Endothelial cell of umbilical vein (primary cell): ENCODE results near the gene STK16. TPM values are rescaled to one million over a fixed set of nuclear protein-coding genes. Genes with fewer than 3 reads are reported as not detected.

Experiments used
- BruUV-seq: library from RNA; stranded (reverse); fragments of 400-500 nt; replicated peaks from 2 replicates; lab custom pipeline; 2021; lab: Mats Ljungman, UMichigan
- CTCF ChIA-PET: fragments of 300-600, 350-600 bp; sonication (Branson Sonifier 250); formaldehyde crosslinking; loops from one replicate; lab custom pipeline; 2021; ENCODE audit warnings: antibody characterized with exemption, inconsistent platforms; lab: Charles Lee
- POLR2A ChIA-PET: fragments of 300-600, 350-600 bp; sonication (Branson Sonifier 250); formaldehyde crosslinking; loops from one replicate; lab custom pipeline; 2021; ENCODE audit warnings: antibody characterized with exemption, inconsistent platforms; lab: Charles Lee
- DNase-seq: peaks from one replicate; pipeline ENCODE4 v3.0.0-alpha.2; 2011; ENCODE audit warnings: low read depth, low spot score
- FAIRE-seq: peaks from 2 replicates; lab custom pipeline; 2011; peaks lifted over from hg19 to GRCh38; lab: Jason Lieb, UNC
- H2AFZ ChIP-seq: 2 replicates; pipeline ENCODE4 v1.6.0; 2012; ENCODE audit warnings: low read depth, low read length, control low read depth, inconsistent platforms
- H3K27ac ChIP-seq: 2 replicates; pipeline ENCODE4 v1.5.1; 2011; ENCODE audit warnings: low read depth, mild to moderate bottlenecking, control low read depth, low read length, moderate library complexity; ENCODE audit not compliant: insufficient read depth
- H3K27me3 ChIP-seq, 2 experiments: 2 replicates each; pipeline versions ENCODE4 v1.6.0 to v1.6.1; 2011; ENCODE audit warnings: low read length in 2 of 2, mixed read lengths in 1 of 2; ENCODE audit not compliant: control insufficient read depth in 2 of 2, insufficient read depth in 2 of 2
- H3K36me3 ChIP-seq, 2 experiments: 2 replicates in 1 of 2; 3 replicates in 1 of 2; pipeline ENCODE4 v1.5.1; 2011; ENCODE audit warnings: low read length in 2 of 2, mild to moderate bottlenecking in 1 of 2, moderate library complexity in 1 of 2; ENCODE audit not compliant: control insufficient read depth in 2 of 2, insufficient read depth in 2 of 2; ENCODE audit errors: extremely low read depth in 1 of 2
- H3K4me1 ChIP-seq: 3 replicates; pipeline ENCODE4 v1.5.1; 2011; ENCODE audit warnings: mild to moderate bottlenecking, low read length; ENCODE audit not compliant: control insufficient read depth, insufficient read depth; ENCODE audit errors: extremely low read depth
- H3K4me2 ChIP-seq: 2 replicates; pipeline ENCODE4 v1.6.1; 2011; ENCODE audit warnings: low read length, control low read depth, mixed read lengths; ENCODE audit not compliant: insufficient read depth
- H3K4me3 ChIP-seq, 3 experiments: fragments of 200-600 bp in 1 of 3; sonication (generic), shearing (Covaris generic) in 1 of 3; replicated peaks in 1 of 3; 2 replicates each; pipeline ENCODE4 v1.5.1; 2011 to 2016; ENCODE audit warnings: control low read depth in 3 of 3, low read length in 3 of 3, mild to moderate bottlenecking in 2 of 3, inconsistent platforms in 1 of 3, low read depth in 1 of 3, moderate library complexity in 1 of 3; ENCODE audit not compliant: insufficient read depth in 1 of 3
- H3K79me2 ChIP-seq: 2 replicates; pipeline ENCODE4 v1.6.0; 2012; ENCODE audit warnings: low read length, inconsistent platforms; ENCODE audit not compliant: control insufficient read depth, insufficient read depth
- H3K9ac ChIP-seq: replicated peaks from 2 replicates; pipeline ENCODE3; 2011; ENCODE audit warnings: low read length, control low read depth; ENCODE audit not compliant: insufficient read depth; ENCODE audit errors: extremely low read depth
- H3K9me1 ChIP-seq: replicated peaks from 3 replicates; pipeline ENCODE4 v1.6.0; 2011; ENCODE audit warnings: mild to moderate bottlenecking, low read length; ENCODE audit not compliant: control insufficient read depth, insufficient read depth; ENCODE audit errors: extremely low read depth
- H3K9me3 ChIP-seq: replicated peaks from 2 replicates; pipeline ENCODE4 v1.5.1; 2012; ENCODE audit warnings: low read length, inconsistent platforms; ENCODE audit not compliant: control insufficient read depth, insufficient read depth
- H4K20me1 ChIP-seq: replicated peaks from 2 replicates; pipeline ENCODE3; 2011; ENCODE audit warnings: mild to moderate bottlenecking, low read length; ENCODE audit not compliant: control insufficient read depth, insufficient read depth; ENCODE audit errors: extremely low read depth
- EZH2 ChIP-seq: IDR thresholded peaks from 2 replicates; pipeline ENCODE4 v1.6.1; 2012; ENCODE audit warnings: borderline replicate concordance, low read depth, mild to moderate bottlenecking, moderate library complexity, low read length, inconsistent platforms; ENCODE audit not compliant: severe bottlenecking
- FOS ChIP-seq: IDR thresholded peaks from 2 replicates; pipeline ENCODE4 v1.6.1; 2011; ENCODE audit warnings: mild to moderate bottlenecking, low read length, moderate library complexity, borderline replicate concordance; ENCODE audit not compliant: insufficient read depth
- GATA2 ChIP-seq: IDR thresholded peaks from 2 replicates; pipeline ENCODE4 v1.7.0; 2011; ENCODE audit warnings: low read depth, mild to moderate bottlenecking, moderate library complexity, mixed read lengths, low read length; ENCODE audit not compliant: insufficient read length, insufficient read depth
- JUN ChIP-seq: IDR thresholded peaks from 2 replicates; pipeline ENCODE4 v1.6.1; 2011; ENCODE audit warnings: borderline replicate concordance, low read depth; ENCODE audit not compliant: insufficient read length, insufficient read depth
- MYC ChIP-seq: IDR thresholded peaks from one replicate; pipeline ENCODE4 v1.6.1; 2011; ENCODE audit warnings: mild to moderate bottlenecking, low read depth, low read length
- POLR2A ChIP-seq: IDR thresholded peaks from 2 replicates; pipeline ENCODE4 v1.6.1; 2012; ENCODE audit warnings: low read depth, mild to moderate bottlenecking, control low read depth, low read length
- POLR2AphosphoS5 ChIP-seq: IDR thresholded peaks from 2 replicates; pipeline ENCODE4 v1.6.1; 2012; ENCODE audit warnings: low read depth, mild to moderate bottlenecking, control low read depth, low read length, moderate library complexity; ENCODE audit not compliant: insufficient read depth
- dilution Hi-C: fragments of 300-500 bp; cut with MboI; formaldehyde crosslinking; loops from one replicate; pipeline ENCODE4 v1.15.0; 2019; ENCODE audit warnings: low sequenced_read_pairs; ENCODE audit not compliant: extremely low pct_ligation_motif_present
- intact Hi-C: fragments of 100-400 bp; cut with micrococcal nuclease; formaldehyde crosslinking; loops from one replicate; pipeline ENCODE4 v1.10.0; 2022
- polyA plus RNA-seq, 4 experiments: library from polyadenylated mRNA; depleted of rRNA in 3 of 4; stranded (reverse) in 3 of 4; unstranded in 1 of 4; fragments of >200 nt; gene quantifications; 2 replicates each; pipeline versions ENCODE4 v1.2.1 to v1.2.3, GENCODE V29; 2011 to 2012; ENCODE audit warnings: missing spikeins in 1 of 4
- total RNA-seq: library from RNA; stranded (reverse); gene quantifications from 2 replicates; pipeline ENCODE4 v1.2.3, GENCODE V29; 2021
- TF ChIP-seq, protein P1 (sequence below), 2 donors: IDR thresholded peaks; 1 replicate in 1 of 2; 2 replicates in 1 of 2; pipeline ENCODE4 v1.5.1; 2011; ENCODE audit warnings: low read length in 2 of 2, mild to moderate bottlenecking in 2 of 2, moderate library complexity in 2 of 2, control low read depth in 1 of 2, inconsistent platforms in 1 of 2, low read depth in 1 of 2; ENCODE audit not compliant: insufficient read depth in 1 of 2; ENCODE audit errors: extremely low read depth in 1 of 2
- TF ChIP-seq, protein P2 (sequence below): IDR thresholded peaks from 2 replicates; pipeline ENCODE4 v1.6.1; 2011; ENCODE audit not compliant: insufficient read depth, insufficient read length

STK16 gene
- total and polyA plus RNA-seq, 2 donors (not counting 3 experiments of a cell fraction or from before 2014, with no cell fraction given) = 18.8 to 63.2 TPM

DNA sequence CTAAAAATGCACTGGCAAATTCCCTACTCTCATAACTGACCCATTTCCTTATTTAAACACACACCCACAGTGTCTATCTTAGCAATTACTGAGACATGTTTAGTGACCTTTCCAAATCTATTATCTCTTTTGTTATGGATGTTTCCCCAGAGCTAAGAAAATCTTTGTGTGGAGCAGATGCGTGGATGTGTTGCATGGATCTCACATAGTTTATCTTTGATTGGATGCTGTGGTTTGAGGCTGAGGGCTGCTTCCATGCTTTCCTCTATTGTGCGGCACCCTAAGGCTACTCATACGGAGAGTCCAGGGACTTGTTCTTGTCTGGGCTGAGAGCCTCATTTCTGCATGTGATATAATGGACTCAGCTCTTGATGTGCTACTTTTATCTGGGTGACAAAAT, 10.9 kb upstream of the STK16 start:
- Histone ChIP-seq H4K20me1 (no peaks in the 10 kb centered on the region), H3K9me3 (no peaks in the 10 kb centered on the region), H3K4me2 (no peak overlapping the region), H3K27me3 (no peaks in the 10 kb centered on the region), H3K27ac (no peak overlapping the region), H3K4me3 (no peak overlapping the region), H3K9me1 (no peaks in the 10 kb centered on the region), H2AFZ (no peak overlapping the region), H3K79me2 (peaks cover 2% of the 10 kb centered on the region), H3K4me1 (peaks cover 6% of the 10 kb centered on the region), H3K9ac (no peak overlapping the region), H3K36me3 (peaks cover 2 to 35% of the 10 kb centered on the region in 2 experiments)
- BruUV-seq = no TSS peak
- FAIRE-seq (no peak), DNase-seq (no peak)
- ChIA-PET POLR2A (no interaction called here), CTCF (interaction anchor here (1.0 kb wide), 1 partner anchor 61 kb away, joined by 4 read pairs; no protein-coding TSS in a partner anchor)
- intact Hi-C loops (no loop called here), dilution Hi-C loops (no loop called here)
- no peak for TF ChIP-seq POLR2A
- no peak for TF ChIP-seq POLR2AphosphoS5
- no peak for TF ChIP-seq EZH2
- TF ChIP-seq GATA2 = no peak
- TF ChIP-seq, protein P1, sequence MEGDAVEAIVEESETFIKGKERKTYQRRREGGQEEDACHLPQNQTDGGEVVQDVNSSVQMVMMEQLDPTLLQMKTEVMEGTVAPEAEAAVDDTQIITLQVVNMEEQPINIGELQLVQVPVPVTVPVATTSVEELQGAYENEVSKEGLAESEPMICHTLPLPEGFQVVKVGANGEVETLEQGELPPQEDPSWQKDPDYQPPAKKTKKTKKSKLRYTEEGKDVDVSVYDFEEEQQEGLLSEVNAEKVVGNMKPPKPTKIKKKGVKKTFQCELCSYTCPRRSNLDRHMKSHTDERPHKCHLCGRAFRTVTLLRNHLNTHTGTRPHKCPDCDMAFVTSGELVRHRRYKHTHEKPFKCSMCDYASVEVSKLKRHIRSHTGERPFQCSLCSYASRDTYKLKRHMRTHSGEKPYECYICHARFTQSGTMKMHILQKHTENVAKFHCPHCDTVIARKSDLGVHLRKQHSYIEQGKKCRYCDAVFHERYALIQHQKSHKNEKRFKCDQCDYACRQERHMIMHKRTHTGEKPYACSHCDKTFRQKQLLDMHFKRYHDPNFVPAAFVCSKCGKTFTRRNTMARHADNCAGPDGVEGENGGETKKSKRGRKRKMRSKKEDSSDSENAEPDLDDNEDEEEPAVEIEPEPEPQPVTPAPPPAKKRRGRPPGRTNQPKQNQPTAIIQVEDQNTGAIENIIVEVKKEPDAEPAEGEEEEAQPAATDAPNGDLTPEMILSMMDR (IDR thresholded peaks at IDR 0.05; ENCODE audit: extremely low read depth in 1 of 2, insufficient read depth in 1 of 2, low read depth in 1 of 2, low read length in 2 of 2) = no peak
- TF ChIP-seq FOS = no peak
- TF ChIP-seq, protein P2, sequence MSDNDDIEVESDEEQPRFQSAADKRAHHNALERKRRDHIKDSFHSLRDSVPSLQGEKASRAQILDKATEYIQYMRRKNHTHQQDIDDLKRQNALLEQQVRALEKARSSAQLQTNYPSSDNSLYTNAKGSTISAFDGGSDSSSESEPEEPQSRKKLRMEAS = no peak
- TF ChIP-seq MYC = no peak
- TF ChIP-seq JUN = no peak
